GM13976 (cell line): Measurements from ENCODE around the gene CD93.

Experiments
- DNase-seq: peaks from one replicate; pipeline ENCODE4 v3.0.0; 2012; ENCODE audit warnings: low spot score
- in situ Hi-C: fragments of 300-500 bp; cut with MboI; formaldehyde crosslinking; loops from one replicate; pipeline ENCODE4 v1.12.0; 2022; ENCODE audit warnings: low sequenced_read_pairs, mixed read lengths, inconsistent platforms; ENCODE audit not compliant: unreplicated experiment
- TF ChIP-seq, protein P1 (sequence below): IDR thresholded peaks from 2 replicates; pipeline ENCODE4 v1.5.1; 2012; ENCODE audit warnings: borderline replicate concordance, mild to moderate bottlenecking; ENCODE audit not compliant: insufficient read depth; ENCODE audit errors: extremely low read depth, missing control alignments, control extremely low read depth

The CD93 gene

DNA sequence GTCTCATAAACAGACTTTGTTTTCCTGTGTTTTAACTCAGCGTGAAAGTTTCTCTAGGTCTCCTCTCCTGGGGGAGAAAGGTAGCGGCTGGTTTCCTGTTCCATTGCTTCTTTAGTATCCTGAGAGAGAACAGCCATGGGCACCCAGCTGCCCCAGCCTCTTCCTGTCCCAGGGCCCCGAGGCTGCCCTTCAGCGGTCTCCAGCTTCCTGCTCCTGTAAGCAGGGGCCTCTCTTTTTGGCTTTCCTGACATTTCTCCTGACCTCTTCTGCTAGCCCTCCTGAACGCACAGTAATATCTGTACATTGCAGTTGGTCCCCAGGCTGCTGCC is 53.4 kb downstream of the CD93 start:
- TF ChIP-seq, protein P1, sequence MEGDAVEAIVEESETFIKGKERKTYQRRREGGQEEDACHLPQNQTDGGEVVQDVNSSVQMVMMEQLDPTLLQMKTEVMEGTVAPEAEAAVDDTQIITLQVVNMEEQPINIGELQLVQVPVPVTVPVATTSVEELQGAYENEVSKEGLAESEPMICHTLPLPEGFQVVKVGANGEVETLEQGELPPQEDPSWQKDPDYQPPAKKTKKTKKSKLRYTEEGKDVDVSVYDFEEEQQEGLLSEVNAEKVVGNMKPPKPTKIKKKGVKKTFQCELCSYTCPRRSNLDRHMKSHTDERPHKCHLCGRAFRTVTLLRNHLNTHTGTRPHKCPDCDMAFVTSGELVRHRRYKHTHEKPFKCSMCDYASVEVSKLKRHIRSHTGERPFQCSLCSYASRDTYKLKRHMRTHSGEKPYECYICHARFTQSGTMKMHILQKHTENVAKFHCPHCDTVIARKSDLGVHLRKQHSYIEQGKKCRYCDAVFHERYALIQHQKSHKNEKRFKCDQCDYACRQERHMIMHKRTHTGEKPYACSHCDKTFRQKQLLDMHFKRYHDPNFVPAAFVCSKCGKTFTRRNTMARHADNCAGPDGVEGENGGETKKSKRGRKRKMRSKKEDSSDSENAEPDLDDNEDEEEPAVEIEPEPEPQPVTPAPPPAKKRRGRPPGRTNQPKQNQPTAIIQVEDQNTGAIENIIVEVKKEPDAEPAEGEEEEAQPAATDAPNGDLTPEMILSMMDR, result no peak
- in situ Hi-C loops, result no loop called here
- DNase-seq, result no peak

DNA sequence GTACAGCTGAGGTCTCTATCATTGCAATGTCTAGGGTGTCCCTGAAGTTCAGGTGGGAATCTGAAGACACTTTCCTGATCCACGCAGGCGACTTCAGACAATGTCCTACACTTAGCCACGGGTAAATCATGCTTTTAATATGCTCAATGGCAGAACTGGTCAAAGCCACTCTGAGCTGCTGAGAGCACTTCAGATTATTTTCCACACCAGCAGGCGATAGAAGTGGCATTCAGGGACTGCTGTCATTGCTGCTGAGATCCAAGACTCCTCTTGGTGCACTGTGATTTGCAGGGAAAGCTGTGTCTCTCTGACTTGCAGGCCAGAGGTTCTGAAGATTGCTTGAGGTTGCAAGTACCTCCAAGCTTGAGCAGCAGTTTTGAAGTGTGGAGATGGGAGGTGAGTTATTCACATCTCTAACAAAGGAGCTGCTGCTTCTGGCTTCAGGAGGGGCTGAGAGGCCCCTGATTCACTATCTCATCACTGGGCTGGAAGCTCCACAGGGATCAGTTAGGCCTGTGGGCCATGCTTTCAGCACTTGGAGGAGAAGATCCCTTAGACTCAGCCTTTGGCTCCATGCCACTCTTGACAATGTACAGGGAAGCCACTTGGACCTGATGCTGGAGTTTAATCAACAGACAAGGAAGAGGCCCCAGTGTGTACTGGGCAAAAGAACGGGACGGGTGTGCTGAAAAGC is 53.9 kb downstream of the CD93 start:
- TF ChIP-seq, protein P1, result no peak
- in situ Hi-C loops, result no loop called here
- no peak for DNase-seq

DNA sequence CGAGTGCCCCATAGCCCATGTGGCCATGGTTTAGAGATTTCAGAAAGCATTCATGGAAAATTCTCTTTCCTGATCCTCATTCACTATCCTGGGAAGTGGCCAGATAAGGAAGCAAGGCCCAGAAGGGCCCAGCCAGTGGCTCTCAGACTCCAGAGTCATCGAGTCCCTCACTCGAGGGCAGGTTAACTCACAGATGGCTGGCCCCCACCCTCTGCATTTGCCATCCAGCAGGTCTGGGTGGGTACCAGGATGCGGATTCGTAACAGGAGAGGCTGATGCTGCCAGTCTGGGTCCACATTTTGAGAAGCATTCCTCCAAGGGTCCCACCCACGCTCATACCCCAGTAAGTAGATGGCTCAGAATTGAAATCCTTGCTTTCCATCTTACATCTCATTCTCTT is 54.8 kb downstream of the CD93 start:
- TF ChIP-seq, protein P1, result no peak
- in situ Hi-C loops, result no loop called here
- no peak for DNase-seq
